HepG2 (cell line): ENCODE measurements around the gene ZNF490. TPM values are rescaled to one million over a fixed set of nuclear protein-coding genes. Genes with fewer than 3 reads are reported as not detected.

Source experiments
- ARNT2 ChIP-seq: sonication (generic); formaldehyde crosslinking; IDR thresholded peaks from 2 replicates; pipeline ENCODE4 v1.8.0; 2022; ENCODE audit warnings: mild to moderate bottlenecking, low read depth, missing genetic modification reagents, moderate library complexity
- EZH2 ChIP-seq: conservative IDR thresholded peaks from 2 replicates; pipeline ENCODE4 v1.6.1; 2012; ENCODE audit warnings: mild to moderate bottlenecking, low read depth, low read length, moderate library complexity
- HNF4G ChIP-seq, 2 experiments: sonication (generic) in 1 of 2; formaldehyde crosslinking in 1 of 2; IDR thresholded peaks; 2 replicates each; pipeline versions ENCODE4 v1.4.0 to v1.6.1; 2011 to 2020; ENCODE audit warnings: borderline replicate concordance in 2 of 2, low read depth in 2 of 2, mild to moderate bottlenecking in 2 of 2, low read length in 1 of 2, missing genetic modification reagents in 1 of 2, moderate library complexity in 1 of 2
- KLF12 ChIP-seq: sonication (generic); formaldehyde crosslinking; IDR thresholded peaks from 2 replicates; pipeline ENCODE4 v1.4.0; 2020; ENCODE audit warnings: missing genetic modification reagents, borderline replicate concordance
- PAF1 ChIP-seq: IDR thresholded peaks from 2 replicates; pipeline ENCODE4 v1.6.1; 2016; ENCODE audit warnings: missing genetic modification reagents, missing compliant biosample characterization
- PAWR ChIP-seq: sonication (generic); formaldehyde crosslinking; IDR thresholded peaks from 2 replicates; pipeline ENCODE4 v1.4.0; 2020; ENCODE audit warnings: missing genetic modification reagents, mild to moderate bottlenecking, borderline replicate concordance
- SMAD9 ChIP-seq: sonication (generic); formaldehyde crosslinking; IDR thresholded peaks from 2 replicates; pipeline ENCODE4 v1.5.1; 2020; ENCODE audit warnings: mild to moderate bottlenecking, missing genetic modification reagents
- SMC3 ChIP-seq: IDR thresholded peaks from 2 replicates; pipeline ENCODE4 v1.6.1; 2011; ENCODE audit warnings: low read length, improper control_type of control experiment
- XBP1 ChIP-seq: sonication (generic); formaldehyde crosslinking; IDR thresholded peaks from 2 replicates; pipeline ENCODE4 v1.5.0; 2020; ENCODE audit warnings: missing genetic modification reagents
- ZBTB1 ChIP-seq: sonication (generic); formaldehyde crosslinking; IDR thresholded peaks from 2 replicates; pipeline ENCODE4 v1.4.0; 2020; ENCODE audit warnings: missing genetic modification reagents, borderline replicate concordance
- ZBTB4 ChIP-seq: sonication (generic); formaldehyde crosslinking; IDR thresholded peaks from 2 replicates; pipeline ENCODE4 v1.4.0; 2020; ENCODE audit warnings: missing genetic modification reagents, mild to moderate bottlenecking, borderline replicate concordance
- ZNF501 ChIP-seq: sonication (generic); formaldehyde crosslinking; IDR thresholded peaks from 2 replicates; pipeline ENCODE4 v1.5.1; 2020; ENCODE audit warnings: mild to moderate bottlenecking, moderate library complexity, missing genetic modification reagents
- ZNF746 ChIP-seq: sonication (generic); formaldehyde crosslinking; IDR thresholded peaks from 2 replicates; pipeline ENCODE4 v1.8.0; 2022; ENCODE audit warnings: mild to moderate bottlenecking, missing genetic modification reagents
- polyA plus RNA-seq, 8 experiments: library from polyadenylated mRNA; depleted of rRNA in 3 of 8; stranded (reverse) in 7 of 8; unstranded in 1 of 8; fragments of >200 nt; fragmentation: Illumina TruSeq in 4 of 8; extraction: Trizol in 4 of 8; gene quantifications; 2 replicates each; pipeline versions ENCODE4 v1.2.1 to v1.2.3, GENCODE V29; 2011 to 2016; ENCODE audit warnings: low read depth in 4 of 8, missing spikeins in 1 of 8, mixed read lengths in 1 of 8; ENCODE audit not compliant: insufficient read depth in 1 of 8
- total RNA-seq, 5 experiments: library from RNA; depleted of rRNA; stranded (reverse); fragments of >200 nt; fragmentation: Illumina TruSeq; extraction: Trizol; gene quantifications; 2 replicates each; pipeline ENCODE4 v1.2.3, GENCODE V29; 2016; ENCODE audit warnings: low read depth in 1 of 5
- TF ChIP-seq, protein P1 (sequence below): sonication (generic); formaldehyde crosslinking; IDR thresholded peaks from 2 replicates; pipeline ENCODE4 v1.4.0; 2020; ENCODE audit warnings: missing genetic modification reagents
- TF ChIP-seq, protein P2 (sequence below): sonication (generic); formaldehyde crosslinking; IDR thresholded peaks from 2 replicates; pipeline ENCODE4 v1.5.0; 2020; ENCODE audit warnings: mild to moderate bottlenecking, missing genetic modification reagents
- TF ChIP-seq, protein P3 (sequence below): sonication (generic); formaldehyde crosslinking; IDR thresholded peaks from 2 replicates; pipeline ENCODE4 v1.4.0; 2020; ENCODE audit warnings: missing genetic modification reagents
- TF ChIP-seq, protein P4 (sequence below): sonication (generic); formaldehyde crosslinking; IDR thresholded peaks from 2 replicates; pipeline ENCODE4 v1.4.0; 2020; ENCODE audit warnings: missing genetic modification reagents, borderline replicate concordance

The ZNF490 gene
- total and polyA plus RNA-seq, 2 of the 13 experiments (the other 11 are each of a cell fraction or from before 2014, with no cell fraction given): 1.3 to 2.9 TPM

DNA sequence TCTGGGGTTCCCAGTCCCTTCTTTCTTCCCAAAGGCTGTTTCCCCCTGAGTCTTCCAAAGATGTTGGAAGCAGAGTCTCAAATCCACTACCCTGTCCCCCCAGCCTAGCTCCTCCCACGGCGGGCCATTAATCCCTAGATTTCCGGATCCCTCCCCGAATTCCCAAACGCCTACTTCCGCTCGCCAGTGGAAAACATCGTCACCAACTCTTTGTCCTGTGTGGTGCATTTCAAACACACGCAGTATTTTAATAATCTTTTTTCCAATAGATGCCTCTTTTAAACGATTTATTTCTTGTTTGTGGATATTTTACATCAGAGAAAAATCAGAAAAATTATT is 717 bp upstream of the ZNF490 start (continued):
- TF ChIP-seq ZBTB4 (CRISPR knock-in tag) (no peak), HNF4G (IDR thresholded peaks at IDR 0.05; ENCODE audit: borderline replicate concordance, low read depth, low read length) (no peak), HNF4G (CRISPR knock-in tag; IDR thresholded peaks at IDR 0.05; ENCODE audit: borderline replicate concordance, low read depth) (no peak; the same call in 1 of the 2 replicates), ZNF501 (no peak), EZH2 (no peak), SMC3 (no peak), XBP1 (CRISPR knock-in tag) (no peak), ARNT2 (CRISPR knock-in tag) (peak; percentile 58; the same call in 1 of the 2 replicates), SMAD9 (CRISPR knock-in tag) (no peak), KLF12 (CRISPR knock-in tag) (no peak), ZNF746 (CRISPR knock-in tag) (no peak), ZBTB1 (no peak), PAF1 (CRISPR knock-in tag) (no peak), PAWR (CRISPR knock-in tag) (no peak)
- TF ChIP-seq, protein P1, sequence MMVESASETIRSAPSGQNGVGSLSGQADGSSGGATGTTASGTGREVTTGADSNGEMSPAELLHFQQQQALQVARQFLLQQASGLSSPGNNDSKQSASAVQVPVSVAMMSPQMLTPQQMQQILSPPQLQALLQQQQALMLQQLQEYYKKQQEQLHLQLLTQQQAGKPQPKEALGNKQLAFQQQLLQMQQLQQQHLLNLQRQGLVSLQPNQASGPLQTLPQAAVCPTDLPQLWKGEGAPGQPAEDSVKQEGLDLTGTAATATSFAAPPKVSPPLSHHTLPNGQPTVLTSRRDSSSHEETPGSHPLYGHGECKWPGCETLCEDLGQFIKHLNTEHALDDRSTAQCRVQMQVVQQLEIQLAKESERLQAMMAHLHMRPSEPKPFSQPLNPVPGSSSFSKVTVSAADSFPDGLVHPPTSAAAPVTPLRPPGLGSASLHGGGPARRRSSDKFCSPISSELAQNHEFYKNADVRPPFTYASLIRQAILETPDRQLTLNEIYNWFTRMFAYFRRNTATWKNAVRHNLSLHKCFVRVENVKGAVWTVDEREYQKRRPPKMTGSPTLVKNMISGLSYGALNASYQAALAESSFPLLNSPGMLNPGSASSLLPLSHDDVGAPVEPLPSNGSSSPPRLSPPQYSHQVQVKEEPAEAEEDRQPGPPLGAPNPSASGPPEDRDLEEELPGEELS (CRISPR knock-in tag): no peak
- TF ChIP-seq, protein P2, sequence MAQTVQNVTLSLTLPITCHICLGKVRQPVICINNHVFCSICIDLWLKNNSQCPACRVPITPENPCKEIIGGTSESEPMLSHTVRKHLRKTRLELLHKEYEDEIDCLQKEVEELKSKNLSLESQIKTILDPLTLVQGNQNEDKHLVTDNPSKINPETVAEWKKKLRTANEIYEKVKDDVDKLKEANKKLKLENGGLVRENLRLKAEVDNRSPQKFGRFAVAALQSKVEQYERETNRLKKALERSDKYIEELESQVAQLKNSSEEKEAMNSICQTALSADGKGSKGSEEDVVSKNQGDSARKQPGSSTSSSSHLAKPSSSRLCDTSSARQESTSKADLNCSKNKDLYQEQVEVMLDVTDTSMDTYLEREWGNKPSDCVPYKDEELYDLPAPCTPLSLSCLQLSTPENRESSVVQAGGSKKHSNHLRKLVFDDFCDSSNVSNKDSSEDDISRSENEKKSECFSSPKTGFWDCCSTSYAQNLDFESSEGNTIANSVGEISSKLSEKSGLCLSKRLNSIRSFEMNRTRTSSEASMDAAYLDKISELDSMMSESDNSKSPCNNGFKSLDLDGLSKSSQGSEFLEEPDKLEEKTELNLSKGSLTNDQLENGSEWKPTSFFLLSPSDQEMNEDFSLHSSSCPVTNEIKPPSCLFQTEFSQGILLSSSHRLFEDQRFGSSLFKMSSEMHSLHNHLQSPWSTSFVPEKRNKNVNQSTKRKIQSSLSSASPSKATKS (CRISPR knock-in tag): no peak
- TF ChIP-seq, protein P3, sequence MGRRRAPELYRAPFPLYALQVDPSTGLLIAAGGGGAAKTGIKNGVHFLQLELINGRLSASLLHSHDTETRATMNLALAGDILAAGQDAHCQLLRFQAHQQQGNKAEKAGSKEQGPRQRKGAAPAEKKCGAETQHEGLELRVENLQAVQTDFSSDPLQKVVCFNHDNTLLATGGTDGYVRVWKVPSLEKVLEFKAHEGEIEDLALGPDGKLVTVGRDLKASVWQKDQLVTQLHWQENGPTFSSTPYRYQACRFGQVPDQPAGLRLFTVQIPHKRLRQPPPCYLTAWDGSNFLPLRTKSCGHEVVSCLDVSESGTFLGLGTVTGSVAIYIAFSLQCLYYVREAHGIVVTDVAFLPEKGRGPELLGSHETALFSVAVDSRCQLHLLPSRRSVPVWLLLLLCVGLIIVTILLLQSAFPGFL (CRISPR knock-in tag): no peak
- TF ChIP-seq, protein P4, sequence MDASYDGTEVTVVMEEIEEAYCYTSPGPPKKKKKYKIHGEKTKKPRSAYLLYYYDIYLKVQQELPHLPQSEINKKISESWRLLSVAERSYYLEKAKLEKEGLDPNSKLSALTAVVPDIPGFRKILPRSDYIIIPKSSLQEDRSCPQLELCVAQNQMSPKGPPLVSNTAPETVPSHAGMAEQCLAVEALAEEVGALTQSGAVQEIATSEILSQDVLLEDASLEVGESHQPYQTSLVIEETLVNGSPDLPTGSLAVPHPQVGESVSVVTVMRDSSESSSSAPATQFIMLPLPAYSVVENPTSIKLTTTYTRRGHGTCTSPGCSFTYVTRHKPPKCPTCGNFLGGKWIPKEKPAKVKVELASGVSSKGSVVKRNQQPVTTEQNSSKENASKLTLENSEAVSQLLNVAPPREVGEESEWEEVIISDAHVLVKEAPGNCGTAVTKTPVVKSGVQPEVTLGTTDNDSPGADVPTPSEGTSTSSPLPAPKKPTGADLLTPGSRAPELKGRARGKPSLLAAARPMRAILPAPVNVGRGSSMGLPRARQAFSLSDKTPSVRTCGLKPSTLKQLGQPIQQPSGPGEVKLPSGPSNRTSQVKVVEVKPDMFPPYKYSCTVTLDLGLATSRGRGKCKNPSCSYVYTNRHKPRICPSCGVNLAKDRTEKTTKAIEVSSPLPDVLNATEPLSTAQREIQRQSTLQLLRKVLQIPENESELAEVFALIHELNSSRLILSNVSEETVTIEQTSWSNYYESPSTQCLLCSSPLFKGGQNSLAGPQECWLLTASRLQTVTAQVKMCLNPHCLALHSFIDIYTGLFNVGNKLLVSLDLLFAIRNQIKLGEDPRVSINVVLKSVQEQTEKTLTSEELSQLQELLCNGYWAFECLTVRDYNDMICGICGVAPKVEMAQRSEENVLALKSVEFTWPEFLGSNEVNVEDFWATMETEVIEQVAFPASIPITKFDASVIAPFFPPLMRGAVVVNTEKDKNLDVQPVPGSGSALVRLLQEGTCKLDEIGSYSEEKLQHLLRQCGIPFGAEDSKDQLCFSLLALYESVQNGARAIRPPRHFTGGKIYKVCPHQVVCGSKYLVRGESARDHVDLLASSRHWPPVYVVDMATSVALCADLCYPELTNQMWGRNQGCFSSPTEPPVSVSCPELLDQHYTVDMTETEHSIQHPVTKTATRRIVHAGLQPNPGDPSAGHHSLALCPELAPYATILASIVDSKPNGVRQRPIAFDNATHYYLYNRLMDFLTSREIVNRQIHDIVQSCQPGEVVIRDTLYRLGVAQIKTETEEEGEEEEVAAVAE (CRISPR knock-in tag): no peak
